GM12878 (cell line): ENCODE measurements around the gene LENEP. TPM values are rescaled to one million over a fixed set of nuclear protein-coding genes. Genes with fewer than 3 reads are reported as not detected.

Source experiments
- ATAC-seq: fragments of 200-7000 bp; cut with Tn5 transposase; 3 replicates; pipeline ENCODE4 v1.9.1; 2020; ENCODE audit warnings: mild to moderate bottlenecking, moderate library complexity
- BruUV-seq: library from RNA; stranded (reverse); fragments of 400-500 nt; replicated peaks from 2 replicates; lab custom pipeline; 2021; lab: Mats Ljungman, UMichigan
- CTCF ChIA-PET: fragments of 300-600 bp; sonication (Branson Sonifier 250); formaldehyde crosslinking; extraction: SDS; loops from one replicate; lab custom pipeline; 2021; ENCODE audit warnings: inconsistent platforms; lab: Yijun Ruan, JAX
- POLR2A ChIA-PET: fragments of 350-600 bp; formaldehyde crosslinking; extraction: SDS; loops from one replicate; lab custom pipeline; 2021; ENCODE audit warnings: inconsistent platforms; lab: Charles Lee
- RAD21 ChIA-PET: fragments of 300-600 bp; sonication (Branson Sonifier 250); formaldehyde crosslinking; loops from one replicate; lab custom pipeline; 2023; ENCODE audit warnings: antibody characterized with exemption; ENCODE audit not compliant: unreplicated experiment; lab: Charles Lee
- SMC1A ChIA-PET: fragments of 300-600 bp; sonication (Branson Sonifier 250); formaldehyde crosslinking; loops from one replicate; lab custom pipeline; 2023; ENCODE audit not compliant: unreplicated experiment, uncharacterized antibody; lab: Charles Lee
- DNase-seq: peaks from one replicate; pipeline ENCODE4 v3.0.0-alpha.2; 2011; ENCODE audit warnings: low read depth, low spot score
- FAIRE-seq: peaks from 3 replicates; lab custom pipeline; 2011; peaks lifted over from hg19 to GRCh38; lab: Jason Lieb, UNC
- H2AFZ ChIP-seq: 2 replicates; pipeline ENCODE4 v1.6.0; 2011; ENCODE audit warnings: low read depth, low read length, control low read depth; ENCODE audit not compliant: control insufficient read depth
- H3K27ac ChIP-seq: 2 replicates; pipeline ENCODE4 v1.5.1; 2011; ENCODE audit warnings: control low read depth; ENCODE audit not compliant: control insufficient read depth, insufficient read depth
- H3K27me3 ChIP-seq, 2 experiments: replicated peaks in 1 of 2; 2 replicates each; pipeline versions ENCODE4 v1.6.0 to v1.6.1; 2011; ENCODE audit warnings: low read length in 1 of 2; ENCODE audit not compliant: control insufficient read depth in 2 of 2, insufficient read depth in 2 of 2
- H3K36me3 ChIP-seq, 2 experiments: 2 replicates each; pipeline ENCODE4 v1.5.1; 2011; ENCODE audit warnings: low read length in 1 of 2; ENCODE audit not compliant: control insufficient read depth in 2 of 2, insufficient read depth in 2 of 2
- H3K4me1 ChIP-seq: 2 replicates; pipeline ENCODE4 v1.6.1; 2011; ENCODE audit warnings: mild to moderate bottlenecking, low read length, moderate library complexity, mixed read lengths; ENCODE audit not compliant: control insufficient read depth, insufficient read depth
- H3K4me2 ChIP-seq: 2 replicates; pipeline ENCODE4 v1.6.0; 2011; ENCODE audit warnings: control low read depth; ENCODE audit not compliant: control insufficient read depth, insufficient read depth
- H3K4me3 ChIP-seq: fragments of 200-600 bp; sonication (generic); 2 replicates; pipeline ENCODE4 v1.5.1; 2016
- H3K79me2 ChIP-seq: 2 replicates; pipeline ENCODE4 v1.6.0; 2011; ENCODE audit warnings: low read length; ENCODE audit not compliant: control insufficient read depth, insufficient read depth
- H3K9ac ChIP-seq: 2 replicates; pipeline ENCODE4 v1.8.0; 2011; ENCODE audit warnings: low read length, control low read depth, mixed read lengths; ENCODE audit not compliant: control insufficient read depth, insufficient read depth
- H3K9me3 ChIP-seq: replicated peaks from 3 replicates; pipeline ENCODE4 v1.5.1; 2011; ENCODE audit warnings: mild to moderate bottlenecking, low read length; ENCODE audit not compliant: control insufficient read depth, insufficient read depth
- H4K20me1 ChIP-seq: 2 replicates; pipeline ENCODE4 v1.6.0; 2011; ENCODE audit not compliant: control insufficient read depth, insufficient read depth
- ASH2L ChIP-seq: fragments of 300-600, 200-600 bp; sonication (generic); IDR thresholded peaks from 2 replicates; pipeline ENCODE4 v1.6.1; 2017; ENCODE audit warnings: low read depth, mild to moderate bottlenecking, borderline replicate concordance
- EP300 ChIP-seq, 2 experiments: fragments of 150-350 bp in 1 of 2; IDR thresholded peaks; 2 replicates each; pipeline ENCODE4 v1.6.1; 2011 to 2012; ENCODE audit warnings: low read depth in 2 of 2, low read length in 2 of 2, borderline replicate concordance in 1 of 2, improper control_type of control experiment in 1 of 2, inconsistent platforms in 1 of 2; ENCODE audit not compliant: control insufficient read depth in 1 of 2
- MEF2B ChIP-seq: fragments of 450-650 bp; IDR thresholded peaks from 2 replicates; pipeline ENCODE4 v1.6.1; 2018; ENCODE audit warnings: mild to moderate bottlenecking, moderate library complexity; ENCODE audit not compliant: partially characterized antibody, poor library complexity, severe bottlenecking
- SMAD1 ChIP-seq: fragments of 450-650 bp; IDR thresholded peaks from 2 replicates; pipeline ENCODE4 v1.6.1; 2018; ENCODE audit warnings: mild to moderate bottlenecking, low read depth; ENCODE audit not compliant: partially characterized antibody
- SMARCA5 ChIP-seq: fragments of 450-650 bp; IDR thresholded peaks from 2 replicates; pipeline ENCODE4 v1.6.1; 2017; ENCODE audit warnings: mild to moderate bottlenecking
- STAT3 ChIP-seq: IDR thresholded peaks from 2 replicates; pipeline ENCODE4 v1.6.1; 2011; ENCODE audit warnings: low read depth, low read length, improper control_type of control experiment
- ZNF217 ChIP-seq: fragments of 450-650 bp; IDR thresholded peaks from 2 replicates; pipeline ENCODE4 v1.6.1; 2017; ENCODE audit warnings: antibody characterized with exemption, mild to moderate bottlenecking
- WGBS: methylation state at CpG from one replicate; pipeline ENCODE4 v1.1.6; 2016; ENCODE audit warnings: low lambda C conversion rate; ENCODE audit not compliant: insufficient replicate concordance, insufficient coverage; ENCODE audit errors: missing lambda C conversion rate; 5-methylcytosine and 5-hydroxymethylcytosine counted together
- in situ Hi-C: fragments of 300-500 bp; cut with MboI; formaldehyde crosslinking; loops from 9 replicates; pipeline ENCODE4 v1.14.3; 2018; ENCODE audit warnings: mixed read lengths
- intact Hi-C: fragments of 100-400 bp; cut with micrococcal nuclease; formaldehyde crosslinking; loops from one replicate; pipeline ENCODE4 v1.14.2; 2022; ENCODE audit not compliant: unreplicated experiment
- polyA plus RNA-seq, 11 experiments: library from polyadenylated mRNA; depleted of rRNA in 4 of 11; unstranded in 6 of 11; stranded (reverse) in 5 of 11; fragments of >200 nt; fragmentation: Nextera tagmentation in 4 of 11; fragmentation: Illumina TruSeq in 1 of 11; extraction: Ambion mirVana in 4 of 11; extraction: Trizol in 1 of 11; gene quantifications; 1 replicate in 1 of 11; 2 replicates in 10 of 11; pipeline versions ENCODE4 v1.2.1 to v1.2.3, GENCODE V29; 2011 to 2016; ENCODE audit warnings: inconsistent platforms in 2 of 11, missing spikeins in 2 of 11, low read depth in 1 of 11
- total RNA-seq, 4 experiments: library from RNA; depleted of rRNA in 3 of 4; stranded (reverse); fragments of >200 nt in 3 of 4; fragmentation: Illumina TruSeq in 1 of 4; extraction: Trizol in 1 of 4; gene quantifications; 2 replicates each; pipeline versions ENCODE4 v1.2.1 to v1.2.3, GENCODE V29; 2013 to 2021
- TF ChIP-seq, protein P1 (sequence below): fragments of 450-650 bp; IDR thresholded peaks from 2 replicates; pipeline ENCODE4 v1.6.1; 2017; ENCODE audit warnings: mild to moderate bottlenecking, moderate library complexity
- TF ChIP-seq, protein P2 (sequence below): fragments of 450-650 bp; IDR thresholded peaks from 2 replicates; pipeline ENCODE4 v1.6.1; 2018; ENCODE audit warnings: mild to moderate bottlenecking, low read depth, moderate library complexity; ENCODE audit not compliant: partially characterized antibody
- TF ChIP-seq, protein P3 (sequence below): fragments of 450-650 bp; IDR thresholded peaks from 2 replicates; pipeline ENCODE4 v1.6.1; 2016; ENCODE audit warnings: mild to moderate bottlenecking
- TF ChIP-seq, protein P4 (sequence below): fragments of 450-650 bp; formaldehyde crosslinking; IDR thresholded peaks from 2 replicates; pipeline ENCODE4 v1.5.0; 2022; ENCODE audit warnings: mild to moderate bottlenecking, missing genetic modification characterization

Gene LENEP
- total and polyA plus RNA-seq, 10 of the 15 experiments (the other 5 are each of a cell fraction or from before 2014, with no cell fraction given) = 0.27 to 1.1 (median 0.64) TPM; not detected in 7

DNA sequence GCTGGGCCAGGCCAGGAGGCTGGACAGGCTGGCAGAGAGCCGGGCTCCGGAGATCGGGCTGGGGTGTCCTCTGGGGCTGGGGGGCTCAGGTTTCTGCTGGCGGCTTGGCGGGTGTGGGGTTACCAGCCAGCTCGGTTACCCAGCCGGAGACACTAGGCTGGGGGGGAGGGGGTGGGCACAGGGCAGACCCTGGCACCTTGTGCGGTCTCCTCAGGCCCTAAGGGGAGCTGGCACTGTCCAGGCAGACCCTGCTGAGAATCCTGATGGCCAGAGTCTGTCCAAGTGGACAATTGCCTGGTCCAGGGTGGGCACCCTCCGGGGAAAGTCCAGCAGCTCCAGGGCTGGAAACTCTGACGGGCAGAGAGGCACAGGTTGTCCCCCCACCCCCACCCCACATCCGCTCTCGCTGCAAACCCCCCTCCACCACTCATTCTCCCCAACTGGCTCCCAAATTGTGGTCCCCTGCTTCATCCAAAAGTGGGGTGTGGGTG is 15.9 kb downstream of the LENEP start:
- H3K4me3 ChIP-seq = no peak overlapping the region
- DNase-seq (no peak), ATAC-seq (no peak), FAIRE-seq (no peak)
- RAD21 ChIA-PET = no interaction called here
- no peaks in the 10 kb centered on the region for H3K27me3 ChIP-seq
- SMC1A ChIA-PET = no interaction called here
- POLR2A ChIA-PET = no interaction called here
- no peak overlapping the region for H2AFZ ChIP-seq
- H3K4me2 ChIP-seq = peak overlapping the region; percentile 33; the same call in 1 of the 2 replicates
- BruUV-seq = no TSS peak
- peaks cover 43% of the 10 kb centered on the region for H3K79me2 ChIP-seq
- intact Hi-C loops (no loop called here), in situ Hi-C loops (no loop called here)
- no peak overlapping the region for H3K27ac ChIP-seq
- H3K36me3 ChIP-seq = peaks cover 0 to 8% of the 10 kb centered on the region in 2 experiments; a peak in 3 of 4 replicates
- H4K20me1 ChIP-seq = 0 out of 2 replicates have a peak, but pooled peaks cover 3% of the 10 kb centered on the region
- no peak overlapping the region for H3K9ac ChIP-seq
- H3K4me1 ChIP-seq = peaks cover 58% of the 10 kb centered on the region
- CTCF ChIA-PET = interaction anchor here (2.1 to 3.6 kb wide), 2 partner anchors 8 to 10 kb away, joined by 9 to 27 read pairs; no protein-coding TSS in a partner anchor
- WGBS = 96% methylated on average over 4 of the region's 12 CpGs
- no peaks in the 10 kb centered on the region for H3K9me3 ChIP-seq
- TF ChIP-seq, protein P1, sequence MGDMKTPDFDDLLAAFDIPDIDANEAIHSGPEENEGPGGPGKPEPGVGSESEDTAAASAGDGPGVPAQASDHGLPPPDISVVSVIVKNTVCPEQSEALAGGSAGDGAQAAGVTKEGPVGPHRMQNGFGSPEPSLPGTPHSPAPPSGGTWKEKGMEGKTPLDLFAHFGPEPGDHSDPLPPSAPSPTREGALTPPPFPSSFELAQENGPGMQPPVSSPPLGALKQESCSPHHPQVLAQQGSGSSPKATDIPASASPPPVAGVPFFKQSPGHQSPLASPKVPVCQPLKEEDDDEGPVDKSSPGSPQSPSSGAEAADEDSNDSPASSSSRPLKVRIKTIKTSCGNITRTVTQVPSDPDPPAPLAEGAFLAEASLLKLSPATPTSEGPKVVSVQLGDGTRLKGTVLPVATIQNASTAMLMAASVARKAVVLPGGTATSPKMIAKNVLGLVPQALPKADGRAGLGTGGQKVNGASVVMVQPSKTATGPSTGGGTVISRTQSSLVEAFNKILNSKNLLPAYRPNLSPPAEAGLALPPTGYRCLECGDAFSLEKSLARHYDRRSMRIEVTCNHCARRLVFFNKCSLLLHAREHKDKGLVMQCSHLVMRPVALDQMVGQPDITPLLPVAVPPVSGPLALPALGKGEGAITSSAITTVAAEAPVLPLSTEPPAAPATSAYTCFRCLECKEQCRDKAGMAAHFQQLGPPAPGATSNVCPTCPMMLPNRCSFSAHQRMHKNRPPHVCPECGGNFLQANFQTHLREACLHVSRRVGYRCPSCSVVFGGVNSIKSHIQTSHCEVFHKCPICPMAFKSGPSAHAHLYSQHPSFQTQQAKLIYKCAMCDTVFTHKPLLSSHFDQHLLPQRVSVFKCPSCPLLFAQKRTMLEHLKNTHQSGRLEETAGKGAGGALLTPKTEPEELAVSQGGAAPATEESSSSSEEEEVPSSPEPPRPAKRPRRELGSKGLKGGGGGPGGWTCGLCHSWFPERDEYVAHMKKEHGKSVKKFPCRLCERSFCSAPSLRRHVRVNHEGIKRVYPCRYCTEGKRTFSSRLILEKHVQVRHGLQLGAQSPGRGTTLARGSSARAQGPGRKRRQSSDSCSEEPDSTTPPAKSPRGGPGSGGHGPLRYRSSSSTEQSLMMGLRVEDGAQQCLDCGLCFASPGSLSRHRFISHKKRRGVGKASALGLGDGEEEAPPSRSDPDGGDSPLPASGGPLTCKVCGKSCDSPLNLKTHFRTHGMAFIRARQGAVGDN = no peak
- TF ChIP-seq ASH2L (no peak), MEF2B (no peak), SMARCA5 (no peak), EP300 (IDR thresholded peaks at IDR 0.05; ENCODE audit: borderline replicate concordance in 1 of 2, control insufficient read depth in 1 of 2, low read depth in 2 of 2, low read length in 2 of 2) (no peak), SMAD1 (no peak), STAT3 (no peak), ZNF217 (no peak)
- TF ChIP-seq, protein P2, sequence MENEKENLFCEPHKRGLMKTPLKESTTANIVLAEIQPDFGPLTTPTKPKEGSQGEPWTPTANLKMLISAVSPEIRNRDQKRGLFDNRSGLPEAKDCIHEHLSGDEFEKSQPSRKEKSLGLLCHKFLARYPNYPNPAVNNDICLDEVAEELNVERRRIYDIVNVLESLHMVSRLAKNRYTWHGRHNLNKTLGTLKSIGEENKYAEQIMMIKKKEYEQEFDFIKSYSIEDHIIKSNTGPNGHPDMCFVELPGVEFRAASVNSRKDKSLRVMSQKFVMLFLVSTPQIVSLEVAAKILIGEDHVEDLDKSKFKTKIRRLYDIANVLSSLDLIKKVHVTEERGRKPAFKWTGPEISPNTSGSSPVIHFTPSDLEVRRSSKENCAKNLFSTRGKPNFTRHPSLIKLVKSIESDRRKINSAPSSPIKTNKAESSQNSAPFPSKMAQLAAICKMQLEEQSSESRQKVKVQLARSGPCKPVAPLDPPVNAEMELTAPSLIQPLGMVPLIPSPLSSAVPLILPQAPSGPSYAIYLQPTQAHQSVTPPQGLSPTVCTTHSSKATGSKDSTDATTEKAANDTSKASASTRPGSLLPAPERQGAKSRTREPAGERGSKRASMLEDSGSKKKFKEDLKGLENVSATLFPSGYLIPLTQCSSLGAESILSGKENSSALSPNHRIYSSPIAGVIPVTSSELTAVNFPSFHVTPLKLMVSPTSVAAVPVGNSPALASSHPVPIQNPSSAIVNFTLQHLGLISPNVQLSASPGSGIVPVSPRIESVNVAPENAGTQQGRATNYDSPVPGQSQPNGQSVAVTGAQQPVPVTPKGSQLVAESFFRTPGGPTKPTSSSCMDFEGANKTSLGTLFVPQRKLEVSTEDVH = no peak
- TF ChIP-seq, protein P3, sequence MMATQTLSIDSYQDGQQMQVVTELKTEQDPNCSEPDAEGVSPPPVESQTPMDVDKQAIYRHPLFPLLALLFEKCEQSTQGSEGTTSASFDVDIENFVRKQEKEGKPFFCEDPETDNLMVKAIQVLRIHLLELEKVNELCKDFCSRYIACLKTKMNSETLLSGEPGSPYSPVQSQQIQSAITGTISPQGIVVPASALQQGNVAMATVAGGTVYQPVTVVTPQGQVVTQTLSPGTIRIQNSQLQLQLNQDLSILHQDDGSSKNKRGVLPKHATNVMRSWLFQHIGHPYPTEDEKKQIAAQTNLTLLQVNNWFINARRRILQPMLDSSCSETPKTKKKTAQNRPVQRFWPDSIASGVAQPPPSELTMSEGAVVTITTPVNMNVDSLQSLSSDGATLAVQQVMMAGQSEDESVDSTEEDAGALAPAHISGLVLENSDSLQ = no peak
- TF ChIP-seq, protein P4, sequence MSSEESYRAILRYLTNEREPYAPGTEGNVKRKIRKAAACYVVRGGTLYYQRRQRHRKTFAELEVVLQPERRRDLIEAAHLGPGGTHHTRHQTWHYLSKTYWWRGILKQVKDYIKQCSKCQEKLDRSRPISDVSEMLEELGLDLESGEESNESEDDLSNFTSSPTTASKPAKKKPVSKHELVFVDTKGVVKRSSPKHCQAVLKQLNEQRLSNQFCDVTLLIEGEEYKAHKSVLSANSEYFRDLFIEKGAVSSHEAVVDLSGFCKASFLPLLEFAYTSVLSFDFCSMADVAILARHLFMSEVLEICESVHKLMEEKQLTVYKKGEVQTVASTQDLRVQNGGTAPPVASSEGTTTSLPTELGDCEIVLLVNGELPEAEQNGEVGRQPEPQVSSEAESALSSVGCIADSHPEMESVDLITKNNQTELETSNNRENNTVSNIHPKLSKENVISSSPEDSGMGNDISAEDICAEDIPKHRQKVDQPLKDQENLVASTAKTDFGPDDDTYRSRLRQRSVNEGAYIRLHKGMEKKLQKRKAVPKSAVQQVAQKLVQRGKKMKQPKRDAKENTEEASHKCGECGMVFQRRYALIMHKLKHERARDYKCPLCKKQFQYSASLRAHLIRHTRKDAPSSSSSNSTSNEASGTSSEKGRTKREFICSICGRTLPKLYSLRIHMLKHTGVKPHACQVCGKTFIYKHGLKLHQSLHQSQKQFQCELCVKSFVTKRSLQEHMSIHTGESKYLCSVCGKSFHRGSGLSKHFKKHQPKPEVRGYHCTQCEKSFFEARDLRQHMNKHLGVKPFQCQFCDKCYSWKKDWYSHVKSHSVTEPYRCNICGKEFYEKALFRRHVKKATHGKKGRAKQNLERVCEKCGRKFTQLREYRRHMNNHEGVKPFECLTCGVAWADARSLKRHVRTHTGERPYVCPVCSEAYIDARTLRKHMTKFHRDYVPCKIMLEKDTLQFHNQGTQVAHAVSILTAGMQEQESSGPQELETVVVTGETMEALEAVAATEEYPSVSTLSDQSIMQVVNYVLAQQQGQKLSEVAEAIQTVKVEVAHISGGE = no peak
